GM21619 (cell line): ENCODE measurements around the gene ESR1.

ENCODE experiments used
- ATAC-seq: cut with Tn5 transposase; IDR thresholded peaks from one replicate; pipeline ENCODE4 v1.9.1; 2021; ENCODE audit not compliant: unreplicated experiment

The ESR1 gene

DNA sequence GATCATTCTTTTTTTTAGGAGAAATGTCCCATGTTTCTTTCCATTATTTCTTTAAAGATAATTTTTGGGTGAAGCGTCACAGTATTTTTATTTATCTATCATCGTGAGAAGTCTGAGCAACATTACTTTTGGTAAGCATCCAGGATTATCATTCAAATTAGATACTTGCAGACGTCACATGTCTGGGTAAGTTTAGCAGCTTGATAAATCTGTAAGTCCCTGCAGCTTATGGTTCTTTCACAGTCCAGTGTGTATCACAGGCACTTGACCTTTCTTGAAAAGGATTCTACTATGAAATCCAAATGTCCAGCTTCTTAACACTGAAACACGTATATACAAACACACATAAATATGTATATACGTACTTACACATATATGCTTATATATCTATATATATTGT is 359.4 kb downstream of the ESR1 start:
- ATAC-seq: no peak

DNA sequence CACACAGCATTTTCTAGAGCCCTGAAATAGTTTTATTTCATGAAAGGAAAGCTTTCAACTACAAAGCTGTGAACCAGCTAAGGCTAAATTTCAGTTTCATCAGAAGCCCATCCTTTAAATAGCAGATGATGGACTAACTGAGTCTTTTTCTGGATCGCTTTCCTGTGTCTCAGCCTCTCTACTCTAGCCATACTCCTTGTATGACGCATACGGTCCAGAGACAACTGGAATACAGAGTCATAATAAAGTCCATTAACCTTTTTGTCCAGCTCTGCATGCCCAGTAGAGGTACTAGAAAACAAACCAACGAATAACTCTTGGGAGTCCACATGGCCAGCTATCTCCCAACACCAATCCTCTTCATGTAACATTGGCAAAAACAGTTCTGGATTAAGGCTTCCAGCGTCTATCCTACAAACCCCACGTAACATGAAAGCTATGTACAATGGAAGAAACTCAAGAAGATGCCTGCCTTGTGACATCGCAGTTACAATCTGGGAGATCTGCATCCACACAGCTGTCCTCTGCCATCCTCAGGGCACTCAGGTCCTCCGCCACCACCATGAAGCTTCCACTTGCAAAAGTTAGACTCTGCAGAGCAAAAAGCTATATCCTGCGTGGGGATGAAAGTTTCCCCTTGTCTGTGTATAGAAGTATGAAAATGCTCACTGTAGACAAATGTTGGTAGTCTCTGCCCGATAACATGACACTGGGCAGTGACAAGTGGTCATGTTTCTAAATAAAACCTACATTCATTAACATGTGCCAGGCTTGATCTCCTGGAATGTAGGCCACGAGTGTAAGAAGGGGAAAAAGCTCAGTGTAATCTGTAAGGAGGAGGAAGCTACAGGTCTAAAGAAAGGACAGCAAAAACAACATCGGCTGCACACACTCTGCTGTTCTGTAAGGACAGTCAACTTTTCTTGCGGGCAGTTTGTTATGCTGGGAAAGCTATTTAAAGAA is 360.4 kb downstream of the ESR1 start:
- no peak for ATAC-seq

DNA sequence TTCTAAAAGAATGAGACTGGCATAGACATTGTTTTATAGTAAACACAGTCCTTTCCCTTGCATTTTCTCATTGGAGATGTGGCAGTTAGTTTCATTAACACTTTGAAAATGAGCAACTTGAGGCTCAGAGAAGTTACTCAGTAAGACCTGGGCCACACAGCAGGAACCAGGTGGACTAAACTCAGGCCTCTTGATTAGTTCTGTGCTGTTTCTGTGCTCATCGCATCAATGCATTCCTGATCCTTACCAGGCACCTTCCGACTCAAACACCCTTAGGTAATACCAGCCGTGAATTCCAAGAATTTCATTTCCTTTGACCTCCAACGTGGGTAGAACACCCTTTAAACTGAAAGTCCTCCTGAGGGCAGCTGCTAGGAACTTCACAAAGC is 362.8 kb downstream of the ESR1 start:
- ATAC-seq: no peak

DNA sequence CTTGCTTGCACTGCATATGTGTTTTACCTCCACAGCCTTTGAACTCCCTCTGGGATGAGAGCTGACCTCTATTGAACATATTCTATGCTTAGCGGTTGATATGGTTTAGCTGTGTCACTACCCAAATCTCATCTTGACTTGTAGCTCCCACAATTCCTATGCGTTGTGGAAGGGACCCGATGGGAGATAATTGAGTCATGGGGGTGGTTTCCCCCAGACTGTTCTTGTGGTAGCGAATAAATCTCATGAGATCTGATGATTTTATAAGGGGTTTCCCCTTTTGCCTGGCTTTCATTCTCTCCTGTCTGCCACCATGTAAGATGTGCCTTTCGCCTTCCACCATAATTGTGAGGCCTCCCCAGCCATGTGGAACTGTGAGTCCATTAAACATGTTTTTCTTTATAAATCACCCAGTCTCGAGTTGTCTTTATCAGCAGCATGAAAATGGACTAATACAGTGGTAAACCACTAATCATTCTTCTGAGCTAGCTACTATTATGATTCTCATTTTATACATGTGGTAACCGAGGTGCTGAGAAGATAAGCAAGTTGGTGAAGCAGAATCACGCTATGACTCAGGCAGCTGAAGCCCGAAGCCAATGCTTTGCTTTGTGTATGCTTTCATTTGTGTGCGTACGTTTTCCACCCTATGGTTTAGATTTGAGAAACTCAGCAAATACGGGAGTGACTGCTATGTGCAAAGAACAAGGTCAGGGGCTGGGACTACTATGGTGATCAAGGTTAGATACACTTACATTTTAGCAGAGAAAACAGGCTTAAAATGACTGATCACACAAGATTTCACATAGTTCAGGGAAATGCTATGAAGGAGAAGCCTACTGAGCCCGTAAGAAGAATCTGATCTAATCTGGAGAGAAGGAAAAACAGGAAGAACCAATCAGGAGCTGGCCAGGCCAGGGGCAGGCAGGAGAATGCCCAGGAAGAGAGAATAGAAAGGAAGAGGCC is 363.5 kb downstream of the ESR1 start:
- peak; percentile 97 for ATAC-seq

DNA sequence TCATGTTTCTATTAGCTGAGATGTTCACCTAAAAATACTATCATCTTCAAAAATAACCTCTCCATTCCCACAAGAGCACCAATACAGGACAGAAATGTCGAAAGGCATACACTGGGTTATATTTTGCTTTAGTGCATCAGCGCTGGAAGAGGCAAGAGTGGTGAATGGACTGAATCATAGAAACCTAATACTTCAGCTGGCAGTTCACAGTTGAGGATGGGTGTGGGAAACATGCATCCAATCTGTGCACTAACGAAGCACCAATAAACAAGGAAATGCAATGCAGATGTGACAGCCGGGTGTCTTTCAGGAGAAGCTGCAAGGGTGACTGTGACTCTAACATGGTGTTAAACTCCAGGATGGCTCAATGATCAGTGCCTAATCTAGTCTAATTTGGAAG is 365.8 kb downstream of the ESR1 start:
- no peak for ATAC-seq

DNA sequence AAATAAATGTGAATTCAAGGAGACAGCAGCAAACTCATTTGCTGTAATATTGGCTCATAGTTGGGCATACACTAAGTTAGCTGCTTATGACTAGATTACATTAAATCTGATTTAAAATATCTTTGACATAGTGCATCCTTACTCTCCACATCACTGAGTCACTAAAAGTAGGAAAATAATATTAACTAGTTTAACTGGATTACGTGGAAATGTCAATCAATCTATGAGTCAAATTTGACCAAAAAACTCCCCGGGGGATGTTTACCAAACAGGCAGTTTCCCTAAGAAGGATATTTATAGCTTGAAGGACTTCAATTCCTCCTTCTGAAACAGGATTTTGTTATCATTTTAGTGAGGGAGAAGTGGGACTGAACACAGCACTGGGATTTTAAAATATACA is 366.5 kb downstream of the ESR1 start:
- no peak for ATAC-seq

DNA sequence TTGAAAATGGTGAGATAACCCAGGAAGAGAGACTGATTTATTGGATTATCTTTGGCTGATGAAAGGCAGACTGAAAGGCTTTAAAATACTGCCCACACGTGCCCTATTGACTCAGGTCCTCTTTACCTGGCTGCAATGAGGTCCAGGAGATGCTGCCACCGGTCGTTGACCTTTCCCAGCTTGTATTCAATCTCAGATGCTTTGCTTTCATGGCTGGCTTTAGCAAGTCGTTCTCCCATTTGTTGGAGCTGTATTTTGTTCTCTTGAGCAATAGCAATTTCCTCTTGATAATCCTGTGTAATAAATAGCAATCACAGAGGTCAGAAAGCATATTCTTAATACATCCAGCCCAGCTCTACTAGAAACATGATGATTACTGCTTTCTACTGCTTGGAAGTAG is 368.8 kb downstream of the ESR1 start:
- ATAC-seq: no peak
